GM12873 (cell line): ENCODE data around the gene CHMP6.

Source experiments
- TF ChIP-seq, protein P1 (sequence below): IDR thresholded peaks from 2 replicates; pipeline ENCODE4 v1.5.1; 2012; ENCODE audit warnings: low read depth, mild to moderate bottlenecking, moderate library complexity, low read length, control low read depth; ENCODE audit not compliant: insufficient read depth; ENCODE audit errors: missing control alignments

CHMP6 gene

DNA sequence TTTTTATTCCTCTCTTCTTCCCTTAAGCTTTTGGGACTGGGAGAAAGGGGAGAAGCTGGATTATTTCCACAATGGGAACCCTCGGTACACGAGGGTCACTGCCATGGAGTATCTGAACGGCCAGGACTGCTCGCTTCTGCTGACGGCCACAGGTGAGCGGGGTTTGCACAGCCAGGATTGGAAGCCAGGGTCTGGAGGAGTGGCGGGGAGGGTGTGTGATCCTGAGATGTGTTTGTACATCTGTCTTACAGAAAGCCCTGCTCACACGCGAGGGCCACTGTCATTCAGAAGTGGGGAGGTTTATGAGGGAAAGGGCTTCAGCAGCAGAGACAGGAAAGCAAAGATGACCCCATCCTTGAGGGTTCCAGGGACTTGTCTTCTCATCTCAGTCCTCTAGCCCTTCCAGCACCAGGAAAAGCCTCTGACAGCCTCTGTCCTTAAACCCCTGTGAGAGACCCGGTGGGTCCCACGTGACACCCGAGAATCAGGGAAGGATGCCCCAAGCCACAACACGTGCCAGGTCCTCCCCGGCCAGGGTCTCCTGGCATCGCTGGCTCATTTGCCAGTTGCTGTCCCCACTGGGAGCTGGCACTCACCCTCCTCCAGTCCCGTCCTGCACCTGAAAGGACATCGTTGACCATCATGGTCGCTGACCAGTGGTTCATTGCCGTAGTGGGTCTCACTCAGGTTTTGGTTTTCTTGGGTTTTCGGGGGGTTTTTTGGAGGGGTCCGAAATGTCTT lies 44.3 kb upstream of the CHMP6 start:
- TF ChIP-seq, protein P1, sequence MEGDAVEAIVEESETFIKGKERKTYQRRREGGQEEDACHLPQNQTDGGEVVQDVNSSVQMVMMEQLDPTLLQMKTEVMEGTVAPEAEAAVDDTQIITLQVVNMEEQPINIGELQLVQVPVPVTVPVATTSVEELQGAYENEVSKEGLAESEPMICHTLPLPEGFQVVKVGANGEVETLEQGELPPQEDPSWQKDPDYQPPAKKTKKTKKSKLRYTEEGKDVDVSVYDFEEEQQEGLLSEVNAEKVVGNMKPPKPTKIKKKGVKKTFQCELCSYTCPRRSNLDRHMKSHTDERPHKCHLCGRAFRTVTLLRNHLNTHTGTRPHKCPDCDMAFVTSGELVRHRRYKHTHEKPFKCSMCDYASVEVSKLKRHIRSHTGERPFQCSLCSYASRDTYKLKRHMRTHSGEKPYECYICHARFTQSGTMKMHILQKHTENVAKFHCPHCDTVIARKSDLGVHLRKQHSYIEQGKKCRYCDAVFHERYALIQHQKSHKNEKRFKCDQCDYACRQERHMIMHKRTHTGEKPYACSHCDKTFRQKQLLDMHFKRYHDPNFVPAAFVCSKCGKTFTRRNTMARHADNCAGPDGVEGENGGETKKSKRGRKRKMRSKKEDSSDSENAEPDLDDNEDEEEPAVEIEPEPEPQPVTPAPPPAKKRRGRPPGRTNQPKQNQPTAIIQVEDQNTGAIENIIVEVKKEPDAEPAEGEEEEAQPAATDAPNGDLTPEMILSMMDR, result no peak

DNA sequence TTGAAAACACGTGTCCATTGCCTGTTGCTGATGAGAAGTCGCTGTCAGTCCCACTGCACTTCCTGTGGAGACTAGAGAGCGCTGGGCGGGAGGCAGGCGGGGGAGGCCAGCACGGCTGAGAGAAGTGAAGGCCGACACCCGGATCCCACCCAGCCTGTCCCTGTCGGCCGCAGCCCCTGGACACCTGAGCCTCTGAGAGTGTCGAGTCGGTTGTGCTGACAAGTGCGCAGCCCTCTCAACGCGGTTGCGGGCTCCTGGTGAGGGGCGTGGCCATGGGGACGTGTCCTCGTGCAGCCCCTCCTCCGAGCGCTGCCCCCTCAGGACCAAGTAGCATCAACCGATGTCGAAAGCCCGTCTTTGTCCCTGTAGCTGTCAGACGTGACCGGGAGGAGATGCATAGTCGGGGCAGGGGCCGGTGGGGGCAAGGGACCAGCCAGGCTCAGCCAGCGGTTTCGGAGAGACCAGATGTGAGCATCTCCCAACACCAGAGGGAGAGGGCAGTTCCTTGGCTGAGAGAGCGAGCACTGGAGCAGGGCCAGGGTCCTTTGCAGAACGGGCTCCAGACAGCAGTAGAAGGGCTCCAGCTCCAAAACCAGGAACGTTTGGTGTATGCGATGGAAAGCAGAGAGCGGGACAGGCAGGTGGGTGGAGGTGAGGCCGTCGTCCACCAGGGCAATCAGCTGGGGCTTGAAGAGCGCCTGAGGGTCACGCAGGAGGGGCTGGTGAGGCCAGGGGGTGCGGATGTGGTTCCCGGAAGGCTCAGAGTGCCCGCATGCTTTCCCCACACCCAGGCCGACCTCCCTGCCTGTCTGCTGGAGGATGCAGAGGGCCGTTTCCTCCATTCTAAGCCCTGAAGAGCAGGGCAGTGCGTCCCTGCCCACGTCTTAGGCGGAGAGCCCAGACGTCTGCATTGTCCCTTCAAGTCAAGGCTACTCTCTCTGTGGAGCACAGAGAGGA lies 43.3 kb upstream of the CHMP6 start:
- TF ChIP-seq, protein P1, result no peak

DNA sequence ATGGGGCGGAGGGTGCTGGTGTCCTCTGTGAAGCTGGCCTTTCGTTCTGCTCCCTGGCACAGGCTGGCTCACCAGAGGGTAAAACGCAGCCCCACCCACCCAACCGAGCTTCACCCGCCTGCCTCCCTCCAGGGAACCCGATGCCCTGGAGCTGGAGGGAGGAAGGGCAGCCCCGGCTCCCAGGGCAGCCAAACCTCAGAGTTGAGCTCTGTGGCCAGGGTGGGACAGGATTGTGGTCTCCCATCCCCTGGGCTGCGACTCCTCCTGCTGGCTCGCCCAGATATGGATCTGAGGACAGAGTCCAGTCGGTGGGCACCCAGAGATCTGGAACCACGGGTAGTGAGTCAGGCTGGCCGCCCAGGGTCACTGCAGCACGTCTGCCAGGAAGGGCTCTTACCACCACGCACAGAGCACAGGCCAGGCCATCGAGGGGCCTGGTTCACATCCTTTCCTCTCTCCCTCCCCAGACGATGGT lies 42.6 kb upstream of the CHMP6 start:
- TF ChIP-seq, protein P1, result no peak

DNA sequence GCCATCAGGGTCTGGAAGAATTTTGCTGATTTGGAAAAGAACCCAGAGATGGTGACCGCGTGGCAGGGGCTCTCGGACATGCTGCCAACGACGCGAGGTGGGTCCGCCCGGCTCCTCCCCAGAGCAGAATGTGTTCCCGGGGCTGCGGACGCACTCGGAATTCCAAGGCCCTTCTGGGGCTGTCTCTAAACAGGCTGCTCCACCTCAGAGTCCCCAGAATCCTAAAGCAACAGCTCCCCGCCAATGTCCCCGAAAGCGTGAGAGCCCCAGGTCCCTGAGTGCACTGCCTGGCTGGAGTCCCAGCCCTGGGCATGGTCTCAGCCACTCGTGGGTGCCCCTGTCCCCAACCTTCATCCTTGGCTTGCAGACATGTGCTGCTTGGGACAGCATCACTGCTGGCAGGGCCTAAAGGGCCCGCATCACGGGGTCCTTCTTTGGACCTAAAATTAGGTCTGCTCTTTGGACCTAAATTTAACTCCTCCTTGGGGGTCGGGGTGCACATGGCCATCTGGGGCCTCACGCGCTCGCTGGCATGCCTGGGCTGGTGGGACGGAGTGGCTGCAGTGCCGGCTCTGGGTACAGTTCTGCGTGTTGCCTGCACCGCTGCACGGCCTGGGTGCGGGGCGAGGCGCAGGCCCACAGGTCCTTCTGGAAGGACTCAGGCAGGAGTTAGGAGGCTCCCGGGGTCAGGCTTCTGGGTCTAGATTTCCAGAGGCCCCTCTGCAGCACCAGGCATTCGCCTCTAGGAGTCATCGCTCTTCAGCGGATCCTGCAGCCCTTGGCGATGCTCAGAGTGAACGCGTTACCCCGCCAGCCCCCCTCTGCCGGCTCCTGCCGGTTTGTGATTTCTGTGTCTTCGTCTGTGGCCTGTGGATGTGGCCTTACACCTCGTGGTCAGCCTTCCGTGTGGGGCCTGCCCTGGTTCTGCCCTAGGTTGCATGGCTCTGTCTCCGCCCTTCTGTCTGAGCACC lies 41.9 kb upstream of the CHMP6 start:
- TF ChIP-seq, protein P1, result no peak

DNA sequence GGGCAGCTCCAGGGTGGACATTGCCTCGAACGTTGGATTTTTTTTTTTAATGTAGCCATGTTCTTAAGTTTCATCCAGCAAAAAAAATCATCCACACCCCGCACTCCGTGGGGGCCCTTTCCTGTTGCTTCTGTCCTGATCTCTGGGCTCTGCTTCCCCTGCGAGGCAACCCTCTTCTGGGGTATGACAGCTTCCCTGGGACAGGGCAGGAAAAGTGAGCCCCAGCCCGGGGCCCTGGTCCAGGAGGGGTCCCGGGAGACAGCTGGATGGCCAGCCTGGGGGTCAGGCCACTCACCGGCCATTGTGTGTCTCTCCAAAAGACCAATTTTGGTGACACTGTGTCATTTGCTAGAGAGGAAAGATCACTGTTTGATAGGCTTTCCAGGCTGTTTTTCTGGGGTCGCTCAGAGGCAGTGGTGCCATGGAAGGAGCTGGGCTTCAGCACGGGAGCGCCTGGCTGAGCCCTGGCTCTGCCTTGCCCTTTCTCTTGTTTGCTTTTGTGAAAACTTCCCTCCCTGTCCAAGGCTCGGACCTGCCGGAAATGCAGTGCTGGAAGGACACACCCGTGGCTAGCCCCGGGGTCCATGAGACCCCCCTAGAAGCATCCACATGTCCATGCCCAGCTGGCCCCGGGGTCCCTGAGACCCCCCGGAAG lies 41.0 kb upstream of the CHMP6 start:
- TF ChIP-seq, protein P1, result no peak

DNA sequence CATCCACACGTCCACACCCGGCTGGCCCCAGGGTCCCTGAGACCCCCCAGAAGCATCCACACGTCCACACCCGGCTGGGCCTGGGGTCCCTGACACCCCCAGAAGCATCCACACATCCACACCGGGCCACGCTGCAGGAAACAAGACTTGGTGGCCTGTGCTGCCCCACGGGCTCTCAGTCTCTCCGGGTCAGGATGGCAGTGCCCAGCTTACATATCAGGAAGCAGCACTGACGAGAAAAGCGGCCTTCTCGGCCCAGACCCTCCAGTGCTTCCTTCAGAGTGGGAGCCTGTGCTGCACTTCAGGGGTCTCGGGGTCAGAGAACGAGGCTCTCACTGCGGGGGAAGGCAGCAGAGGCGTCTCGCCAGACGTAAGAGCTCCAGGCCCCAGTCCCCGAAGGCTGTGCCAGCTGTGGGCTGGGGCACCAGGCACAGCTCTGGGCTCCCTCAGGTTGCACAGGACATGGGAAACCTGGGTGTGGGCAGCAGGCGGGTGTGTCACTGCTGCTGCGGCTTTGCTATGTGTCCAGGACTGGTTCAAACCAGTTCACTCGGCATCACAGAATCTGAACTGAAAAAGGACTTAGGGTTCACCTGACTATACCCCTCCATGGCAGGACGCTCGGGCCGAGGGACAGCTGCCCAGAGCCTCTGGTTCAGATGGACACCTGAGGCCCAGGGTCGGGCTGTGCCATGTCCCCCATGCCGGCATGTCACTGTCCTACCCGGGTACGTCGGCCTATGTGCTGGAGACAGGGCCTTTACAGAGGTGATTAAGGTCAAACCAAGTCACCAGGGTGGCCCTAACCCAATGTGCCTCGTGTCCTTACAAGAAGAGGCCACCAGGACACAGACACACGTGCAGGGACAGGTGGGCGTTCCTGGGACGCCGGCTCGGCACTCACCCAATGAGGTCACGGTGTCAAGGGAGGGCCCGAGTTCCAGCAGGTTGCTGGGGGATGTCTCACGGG lies 40.2 kb upstream of the CHMP6 start:
- TF ChIP-seq, protein P1, result no peak
